A549 (cell line): ENCODE measurements around the gene OARD1. TPM values are rescaled to one million over a fixed set of nuclear protein-coding genes. Genes with fewer than 3 reads are reported as not detected.

ENCODE experiments used
- ATAC-seq, 2 experiments: fragments of 200-7000 bp in 1 of 2; fragments of >200 bp in 1 of 2; cut with Nextera tagmentation in 1 of 2; cut with Tn5 transposase in 1 of 2; 3 replicates each; pipeline versions ENCODE4 v1.8.0 to v1.9.1; 2018 to 2020; ENCODE audit warnings: mild to moderate bottlenecking in 1 of 2, moderate library complexity in 1 of 2
- CTCF ChIA-PET: fragments of 300-600 bp; sonication (Branson Sonifier 250); formaldehyde crosslinking; extraction: SDS; loops from one replicate; lab custom pipeline; 2021; ENCODE audit warnings: antibody characterized with exemption, inconsistent platforms; lab: Yijun Ruan, JAX
- POLR2A ChIA-PET: fragments of 350-600 bp; formaldehyde crosslinking; extraction: SDS; loops from one replicate; lab custom pipeline; 2021; ENCODE audit warnings: antibody characterized with exemption, inconsistent platforms; lab: Yijun Ruan, JAX
- DNase-seq, 2 experiments: peaks; one replicate each; pipeline versions ENCODE4 v3.0.0 to v3.0.0-alpha.2; 2011 to 2016; ENCODE audit warnings: low read depth in 1 of 2, low spot score in 1 of 2
- FAIRE-seq: peaks from 2 replicates; lab custom pipeline; 2011; peaks lifted over from hg19 to GRCh38; lab: Jason Lieb, UNC
- H3K27ac ChIP-seq, 2 experiments: fragments of >200 bp; sonication (Bioruptor Twin); formaldehyde crosslinking; 3 replicates each; pipeline ENCODE4 v1.5.1; 2016 to 2017
- H3K4me1 ChIP-seq: fragments of >200 bp; sonication (Bioruptor Twin); formaldehyde crosslinking; 3 replicates; pipeline ENCODE4 v1.6.1; 2016
- H3K4me2 ChIP-seq: fragments of >200 bp; sonication (Bioruptor Twin); formaldehyde crosslinking; 3 replicates; pipeline ENCODE4 v1.6.1; 2016
- H3K4me3 ChIP-seq: fragments of >200 bp; sonication (Bioruptor Twin); formaldehyde crosslinking; 3 replicates; pipeline ENCODE4 v1.5.1; 2016
- H3K9me3 ChIP-seq: fragments of >200 bp; sonication (Bioruptor Twin); formaldehyde crosslinking; 3 replicates; pipeline ENCODE4 v1.6.1; 2016
- CBX8 ChIP-seq: fragments of 200-600 bp; sonication (generic); IDR thresholded peaks from 2 replicates; pipeline ENCODE4 v1.6.1; 2016
- CHD2 ChIP-seq: fragments of 150-350 bp; IDR thresholded peaks from 2 replicates; pipeline ENCODE4 v1.6.1; 2014; ENCODE audit warnings: low read length; ENCODE audit not compliant: partially characterized antibody
- CTCF ChIP-seq: fragments of >200 bp; sonication (Bioruptor Twin); formaldehyde crosslinking; IDR thresholded peaks from 3 replicates; pipeline ENCODE4 v1.5.1; 2016
- ESRRA ChIP-seq: fragments of 150-350 bp; IDR thresholded peaks from 2 replicates; pipeline ENCODE4 v1.6.1; 2014; ENCODE audit warnings: mild to moderate bottlenecking, low read length, borderline replicate concordance
- GATA3 ChIP-seq: IDR thresholded peaks from 2 replicates; pipeline ENCODE4 v1.6.1; 2012; ENCODE audit warnings: borderline replicate concordance
- HDAC2 ChIP-seq: fragments of 200-600 bp; sonication (generic); IDR thresholded peaks from 2 replicates; pipeline ENCODE4 v1.6.1; 2016
- HEYL ChIP-seq: fragments of 250-450 bp; sonication (Bioruptor Pico); IDR thresholded peaks from 2 replicates; pipeline ENCODE4 v1.8.0; 2021; ENCODE audit warnings: mild to moderate bottlenecking, moderate library complexity
- HOXB5 ChIP-seq: fragments of 250-450 bp; sonication (Bioruptor Pico); IDR thresholded peaks from 2 replicates; pipeline ENCODE4 v1.5.0; 2020; ENCODE audit warnings: mild to moderate bottlenecking, moderate library complexity
- JUNB ChIP-seq: fragments of >200 bp; sonication (Bioruptor Twin); formaldehyde crosslinking; IDR thresholded peaks from 2 replicates; pipeline ENCODE4 v1.6.1; 2016
- KDM5A ChIP-seq: fragments of 200-600 bp; sonication (generic); IDR thresholded peaks from 2 replicates; pipeline ENCODE4 v1.6.1; 2016; ENCODE audit warnings: antibody characterized with exemption, mild to moderate bottlenecking
- MAFK ChIP-seq: fragments of 450-650 bp; IDR thresholded peaks from 2 replicates; pipeline ENCODE4 v1.6.1; 2014; ENCODE audit not compliant: partially characterized antibody
- PHF8 ChIP-seq: fragments of 200-600 bp; sonication (generic); IDR thresholded peaks from 2 replicates; pipeline ENCODE4 v1.6.1; 2016; ENCODE audit warnings: low read depth, mild to moderate bottlenecking, antibody characterized with exemption, moderate library complexity, borderline replicate concordance
- POLR2AphosphoS2 ChIP-seq: conservative IDR thresholded peaks from 2 replicates; pipeline ENCODE4 v1.6.1; 2012; ENCODE audit warnings: low read length, improper control_type of control experiment, inconsistent platforms
- RAD21 ChIP-seq, 2 experiments: fragments of >200 bp in 1 of 2; sonication (Bioruptor Twin) in 1 of 2; formaldehyde crosslinking in 1 of 2; IDR thresholded peaks in 1 of 2; conservative IDR thresholded peaks in 1 of 2; 2 replicates in 1 of 2; 3 replicates in 1 of 2; pipeline ENCODE4 v1.6.1; 2012 to 2018; ENCODE audit warnings: inconsistent platforms in 1 of 2
- RARB ChIP-seq: fragments of 250-450 bp; sonication (Bioruptor Pico); IDR thresholded peaks from 2 replicates; pipeline ENCODE4 v1.8.0; 2021; ENCODE audit warnings: mild to moderate bottlenecking, moderate library complexity
- RCOR1 ChIP-seq: fragments of 150-350 bp; IDR thresholded peaks from 2 replicates; pipeline ENCODE4 v1.6.1; 2014; ENCODE audit warnings: antibody characterized with exemption, low read length, low read depth
- REST ChIP-seq: fragments of 200-600 bp; sonication (generic); IDR thresholded peaks from 2 replicates; pipeline ENCODE4 v1.6.1; 2016; ENCODE audit warnings: antibody characterized with exemption, mild to moderate bottlenecking, moderate library complexity
- RNF2 ChIP-seq: fragments of 200-600 bp; sonication (generic); IDR thresholded peaks from 2 replicates; pipeline ENCODE4 v1.6.1; 2016; ENCODE audit warnings: low read depth, mild to moderate bottlenecking, antibody characterized with exemption, moderate library complexity, borderline replicate concordance
- SREBF2 ChIP-seq: fragments of 450-650 bp; IDR thresholded peaks from 2 replicates; pipeline ENCODE4 v1.6.1; 2014; ENCODE audit warnings: mild to moderate bottlenecking, moderate library complexity
- WGBS: methylation state at CpG from one replicate; pipeline ENCODE4 v1.1.6; 2017; ENCODE audit errors: missing lambda C conversion rate; 5-methylcytosine and 5-hydroxymethylcytosine counted together
- polyA plus RNA-seq, 4 experiments: library from polyadenylated mRNA; depleted of rRNA in 3 of 4; stranded (reverse); fragments of >200 nt; fragmentation: RNase III in 1 of 4; extraction: RNeasy Plus Mini Kit Qiagen cat#74134 plus additional on column Dnase treatment in 1 of 4; gene quantifications; 2 replicates in 3 of 4; 3 replicates in 1 of 4; pipeline ENCODE4 v1.2.3, GENCODE V29; 2011 to 2017

Gene OARD1
- polyA plus RNA-seq, 2 of the 4 experiments (the other 2 are of a cell fraction), result 21.4 to 26.2 TPM

GRCh38 chr6:41078101-41078500 is 5.9 kb upstream of the OARD1 start (continued):
- TF ChIP-seq REST (no peak), KDM5A (no peak), ESRRA (no peak), RARB (CRISPR knock-in tag) (no peak), MAFK (no peak), CBX8 (no peak)
- TF ChIP-seq, all 56 proteins: peak for 0

- DNase-seq, result no peak
- TF ChIP-seq CBX8, result no peak
- no peak for TF ChIP-seq PHF8
- TF ChIP-seq RNF2, result no peak
- TF ChIP-seq CTCF, result no peak
- no peak for TF ChIP-seq RAD21 (conservative IDR thresholded peaks at IDR 0.05 in 1 of 2, IDR thresholded peaks at IDR 0.05 in 1 of 2)
- TF ChIP-seq POLR2AphosphoS2, result no peak
- no peak for TF ChIP-seq RCOR1
- no peak for TF ChIP-seq CHD2
- no peak for TF ChIP-seq REST
- TF ChIP-seq HEYL (CRISPR knock-in tag), result no peak
- no peak for TF ChIP-seq HOXB5 (CRISPR knock-in tag)
- TF ChIP-seq GATA3, result no peak
- TF ChIP-seq HDAC2, result no peak
- TF ChIP-seq SREBF2, result no peak
- no peak for TF ChIP-seq JUNB
- no peak for FAIRE-seq
- Histone ChIP-seq H3K4me2 (no peak overlapping the region), H3K4me1 (peaks cover 16% of the 10 kb centered on the region; the same call in 2 of the 3 replicates), H3K4me3 (no peak overlapping the region), H3K9me3 (no peaks in the 10 kb centered on the region), H3K27ac (no peak overlapping the region)
- ChIA-PET POLR2A (no interaction called here), CTCF (no interaction called here)
- ATAC-seq, result no peak
- WGBS, result 90% methylated on average over 2 of the region's 2 CpGs
These were observed 5.4 kb upstream of the OARD1 start for GRCh38 chr6:41077536-41077935.
